GM18511 (cell line): ENCODE data around the gene KCNK6.
"Not testable (repeated sequence)": the region's sequence is repeated elsewhere in the genome, so short reads cannot be mapped to it uniquely, and the experiment has no call there.

Experiments
- ATAC-seq: cut with Tn5 transposase; IDR thresholded peaks from one replicate; pipeline ENCODE4 v1.9.1; 2021; ENCODE audit warnings: mild to moderate bottlenecking, moderate library complexity; ENCODE audit not compliant: unreplicated experiment

KCNK6 gene

GRCh38 chr19:38360839-38361631 is 41.4 kb downstream of the KCNK6 start:
- ATAC-seq, result no peak

GRCh38 chr19:38361633-38362075 is 42.0 kb downstream of the KCNK6 start:
- peak; percentile 56 for ATAC-seq

- peak; percentile 33 for ATAC-seq
Measured at GRCh38 chr19:38362076-38362945, 42.7 kb downstream of the KCNK6 start.

- not testable (repeated sequence) for ATAC-seq
Measured at GRCh38 chr19:38362946-38363688, 43.5 kb downstream of the KCNK6 start.

GRCh38 chr19:38367041-38367440 is 47.4 kb downstream of the KCNK6 start:
- ATAC-seq, result no peak

- ATAC-seq, result no peak
Measured at GRCh38 chr19:38369584-38369983, 49.9 kb downstream of the KCNK6 start.

- ATAC-seq, result no peak
Measured at GRCh38 chr19:38370299-38370698, 50.7 kb downstream of the KCNK6 start.

GRCh38 chr19:38371081-38371480 is 51.4 kb downstream of the KCNK6 start:
- no peak for ATAC-seq

- ATAC-seq, result no peak
Measured at GRCh38 chr19:38373907-38374331, 54.3 kb downstream of the KCNK6 start.

GRCh38 chr19:38374332-38375097 is 54.9 kb downstream of the KCNK6 start, which contains the start of gene PSMD8:
Gene PSMD8 (plus strand): TSS chr19:38374571. CDS start chr19:38374602, 31 bp downstream.
- ATAC-seq, result peak; percentile 94

- ATAC-seq, result no peak
Measured at GRCh38 chr19:38375098-38375493, 55.5 kb downstream of the KCNK6 start.

GRCh38 chr19:38375748-38376147 is 56.1 kb downstream of the KCNK6 start:
- no peak for ATAC-seq

- ATAC-seq, result no peak
Measured at GRCh38 chr19:38376576-38376975, 56.9 kb downstream of the KCNK6 start.

- no peak for ATAC-seq
Measured at GRCh38 chr19:38377052-38377451, 57.4 kb downstream of the KCNK6 start.

GRCh38 chr19:38378866-38379265 is 59.2 kb downstream of the KCNK6 start:
- ATAC-seq, result no peak

GRCh38 chr19:38381138-38381537 is 61.5 kb downstream of the KCNK6 start:
- no peak for ATAC-seq
